Panc1 (cell line): ENCODE results near the gene TULP4. TPM values are rescaled to one million over a fixed set of nuclear protein-coding genes. Genes with fewer than 3 reads are reported as not detected.

Experiments used
- ATAC-seq: fragments of 200-7000 bp; cut with Tn5 transposase; 2 replicates; pipeline ENCODE4 v1.9.1; 2020; ENCODE audit warnings: mild to moderate bottlenecking, moderate library complexity
- BruUV-seq: library from RNA; stranded (reverse); fragments of 400-500 nt; replicated peaks from 2 replicates; lab custom pipeline; 2021; lab: Mats Ljungman, UMichigan
- CTCF ChIA-PET: fragments of 300-600 bp; sonication (Branson Sonifier 250); formaldehyde crosslinking; loops from one replicate; lab custom pipeline; 2022; ENCODE audit warnings: antibody characterized with exemption; lab: Charles Lee
- POLR2A ChIA-PET: fragments of 300-600 bp; sonication (Branson Sonifier 250); formaldehyde crosslinking; loops from one replicate; lab custom pipeline; 2022; ENCODE audit warnings: antibody characterized with exemption; lab: Charles Lee
- DNase-seq: peaks from one replicate; pipeline ENCODE4 v3.0.0-alpha.2; 2010; ENCODE audit warnings: low read depth, low spot score
- H3K27ac ChIP-seq: 2 replicates; pipeline ENCODE4 v1.5.1; 2011; ENCODE audit warnings: mild to moderate bottlenecking, low read length, inconsistent platforms
- H3K27me3 ChIP-seq: fragments of 200-500 bp; sonication (Bioruptor generic); 2 replicates; pipeline ENCODE4 v1.6.0; 2014; ENCODE audit warnings: low read length, inconsistent platforms; ENCODE audit not compliant: control insufficient read depth, insufficient read depth
- H3K36me3 ChIP-seq: fragments of 200-500 bp; sonication (Bioruptor generic); 2 replicates; pipeline ENCODE4 v1.5.1; 2014; ENCODE audit warnings: inconsistent platforms, mild to moderate bottlenecking, low read length, moderate library complexity; ENCODE audit not compliant: control insufficient read depth, insufficient read depth
- H3K4me1 ChIP-seq: 2 replicates; pipeline ENCODE4 v1.5.1; 2011; ENCODE audit warnings: inconsistent platforms, mild to moderate bottlenecking, low read length, moderate library complexity; ENCODE audit not compliant: control insufficient read depth, insufficient read depth
- H3K4me3 ChIP-seq, 2 experiments: 2 replicates each; pipeline ENCODE4 v1.5.1; 2011 to 2012; ENCODE audit warnings: low read depth in 2 of 2, low read length in 2 of 2, mild to moderate bottlenecking in 2 of 2, inconsistent platforms in 1 of 2, moderate library complexity in 1 of 2
- H3K9me3 ChIP-seq: fragments of 200-500 bp; sonication (Bioruptor generic); 2 replicates; pipeline ENCODE4 v1.5.1; 2014; ENCODE audit warnings: low read depth, mild to moderate bottlenecking, inconsistent platforms, low read length, moderate library complexity; ENCODE audit not compliant: control insufficient read depth, insufficient read depth
- CTCF ChIP-seq: fragments of 450-650 bp; IDR thresholded peaks from 2 replicates; pipeline ENCODE4 v1.5.1; 2017; ENCODE audit warnings: mild to moderate bottlenecking
- POLR2AphosphoS5 ChIP-seq: IDR thresholded peaks from 2 replicates; pipeline ENCODE4 v1.6.1; 2012; ENCODE audit warnings: mild to moderate bottlenecking, low read depth, low read length, moderate library complexity
- REST ChIP-seq, 2 experiments: IDR thresholded peaks; 2 replicates each; pipeline ENCODE4 v1.6.1; 2011 to 2012; ENCODE audit warnings: low read depth in 2 of 2, control low read depth in 1 of 2, low read length in 1 of 2, mild to moderate bottlenecking in 1 of 2, moderate library complexity in 1 of 2; ENCODE audit not compliant: insufficient read depth in 1 of 2
- SIN3A ChIP-seq: IDR thresholded peaks from 2 replicates; pipeline ENCODE4 v1.6.1; 2012; ENCODE audit warnings: low read depth, mild to moderate bottlenecking, low read length, moderate library complexity, borderline replicate concordance; ENCODE audit not compliant: insufficient read depth
- TCF7L2 ChIP-seq: IDR thresholded peaks from 2 replicates; pipeline ENCODE4 v1.6.1; 2011; ENCODE audit warnings: mild to moderate bottlenecking, low read depth, low read length, inconsistent platforms
- in situ Hi-C: cut with HindIII; loops from 2 replicates; pipeline ENCODE4 v1.10.0; 2016; ENCODE audit warnings: low sequenced_read_pairs, low pct_unique_long_range_greater_than_20kb
- intact Hi-C: fragments of 100-400 bp; cut with micrococcal nuclease; formaldehyde crosslinking; loops from one replicate; pipeline ENCODE4 v1.10.0; 2022; ENCODE audit not compliant: unreplicated experiment
- total RNA-seq: library from RNA; stranded (reverse); gene quantifications from one replicate; pipeline ENCODE4 v1.2.1, GENCODE V29; 2021; ENCODE audit not compliant: unreplicated experiment

TULP4 gene
- total RNA-seq, 1 experiment from 2014 or later: 105 TPM

- Histone ChIP-seq H3K4me3 (no peak overlapping the region), H3K27me3 (no peaks in the 10 kb centered on the region), H3K4me1 (no peaks in the 10 kb centered on the region), H3K9me3 (no peaks in the 10 kb centered on the region), H3K27ac (no peak overlapping the region), H3K36me3 (no peaks in the 10 kb centered on the region)
- TSS peak; percentile 62 for BruUV-seq
- ATAC-seq: no peak
- in situ Hi-C loops: no loop called here
- no peak for DNase-seq
- no peak for TF ChIP-seq POLR2AphosphoS5
- no peak for TF ChIP-seq CTCF
- no peak for TF ChIP-seq TCF7L2
- no peak for TF ChIP-seq SIN3A
- no peak for TF ChIP-seq REST (IDR thresholded peaks at IDR 0.05; ENCODE audit: insufficient read depth in 1 of 2, low read depth in 2 of 2, low read length in 1 of 2)
- intact Hi-C loops: no loop called here
- ChIA-PET POLR2A (no interaction called here), CTCF (interaction anchor here (1.2 kb wide), 1 partner anchor 14 kb away, joined by 3 read pairs; no protein-coding TSS in a partner anchor)
Observed at GRCh38 chr6:158388727-158389126, 76.5 kb downstream of the TULP4 start.

- Histone ChIP-seq H3K4me1 (no peaks in the 10 kb centered on the region), H3K4me3 (no peak overlapping the region), H3K27me3 (no peaks in the 10 kb centered on the region), H3K27ac (no peak overlapping the region), H3K36me3 (no peaks in the 10 kb centered on the region), H3K9me3 (no peaks in the 10 kb centered on the region; the same call in 1 of the 2 replicates)
- TF ChIP-seq CTCF (no peak), REST (IDR thresholded peaks at IDR 0.05; ENCODE audit: insufficient read depth in 1 of 2, low read depth in 2 of 2, low read length in 1 of 2) (no peak), POLR2AphosphoS5 (no peak), TCF7L2 (no peak), SIN3A (no peak)
- DNase-seq: peak; percentile 17
- ChIA-PET POLR2A (interaction anchor here (0.6 kb wide), 1 partner anchor 39 kb away, joined by 4 read pairs; no protein-coding TSS in a partner anchor), CTCF (interaction anchor here (1.2 kb wide), 1 partner anchor 15 kb away, joined by 3 read pairs; no protein-coding TSS in a partner anchor)
- BruUV-seq: no TSS peak
- intact Hi-C loops (no loop called here), in situ Hi-C loops (no loop called here)
- ATAC-seq: peak; percentile 65; the same call in 1 of the 2 replicates
Observed at GRCh38 chr6:158389193-158389919, 77.1 kb downstream of the TULP4 start.
